H9 (cell line): Measurements from ENCODE around the gene TRAF2. TPM values are rescaled to one million over a fixed set of nuclear protein-coding genes. Genes with fewer than 3 reads are reported as not detected.

ENCODE experiments used
- DNase-seq: peaks from one replicate; pipeline ENCODE4 v3.0.0-alpha.2; 2017
- H2AFZ ChIP-seq: one replicate; pipeline ENCODE4 v1.6.1; 2013; ENCODE audit warnings: mild to moderate bottlenecking, low read length, control low read depth, moderate library complexity
- H2AK5ac ChIP-seq: 2 replicates; pipeline ENCODE4 v1.6.1; 2013; ENCODE audit warnings: low read length, control low read depth, mixed read lengths; ENCODE audit not compliant: insufficient read length
- H2BK120ac ChIP-seq: one replicate; pipeline ENCODE4 v1.6.1; 2013; ENCODE audit warnings: low read depth, mild to moderate bottlenecking, low read length, control low read depth, inconsistent platforms; ENCODE audit not compliant: poor library complexity, severe bottlenecking
- H2BK12ac ChIP-seq: 2 replicates; pipeline ENCODE4 v1.6.1; 2013; ENCODE audit warnings: low read length, control low read depth, mixed read lengths, low read depth; ENCODE audit not compliant: insufficient read length
- H2BK15ac ChIP-seq: 2 replicates; pipeline ENCODE4 v1.6.1; 2013; ENCODE audit warnings: low read depth, low read length, control low read depth
- H2BK20ac ChIP-seq: one replicate; pipeline ENCODE4 v1.6.1; 2013; ENCODE audit warnings: low read depth, mild to moderate bottlenecking, low read length, control low read depth, inconsistent platforms; ENCODE audit not compliant: poor library complexity, severe bottlenecking
- H2BK5ac ChIP-seq: 2 replicates; pipeline ENCODE4 v1.6.1; 2013; ENCODE audit warnings: low read length, control low read depth, mixed read lengths; ENCODE audit not compliant: insufficient read length
- H3K14ac ChIP-seq: 2 replicates; pipeline ENCODE4 v1.6.1; 2013; ENCODE audit warnings: low read length, control low read depth; ENCODE audit not compliant: insufficient read depth
- H3K18ac ChIP-seq: 2 replicates; pipeline ENCODE4 v1.6.1; 2013; ENCODE audit warnings: low read depth, mild to moderate bottlenecking, mixed read lengths, low read length, control low read depth; ENCODE audit not compliant: insufficient read length
- H3K23ac ChIP-seq: 2 replicates; pipeline ENCODE4 v1.6.1; 2013; ENCODE audit warnings: low read length, control low read depth, mixed read lengths, low read depth; ENCODE audit not compliant: insufficient read length
- H3K23me2 ChIP-seq: 2 replicates; pipeline ENCODE4 v1.6.1; 2013; ENCODE audit warnings: low read depth, mild to moderate bottlenecking, mixed read lengths, low read length, control low read depth; ENCODE audit not compliant: insufficient read length, poor library complexity, severe bottlenecking
- H3K27ac ChIP-seq: 2 replicates; pipeline ENCODE4 v1.5.1; 2013; ENCODE audit warnings: low read length, control low read depth, mixed read lengths, low read depth; ENCODE audit not compliant: insufficient read length
- H3K27me3 ChIP-seq: 2 replicates; pipeline ENCODE4 v1.6.1; 2013; ENCODE audit warnings: low read length, control low read depth, inconsistent platforms; ENCODE audit not compliant: insufficient read depth
- H3K4ac ChIP-seq: 2 replicates; pipeline ENCODE4 v1.6.1; 2013; ENCODE audit warnings: low read depth, mild to moderate bottlenecking, control low read depth, inconsistent platforms, low read length, moderate library complexity
- H3K4me1 ChIP-seq: 2 replicates; pipeline ENCODE4 v1.6.1; 2013; ENCODE audit warnings: low read length, control low read depth, inconsistent platforms; ENCODE audit not compliant: insufficient read depth
- H3K4me2 ChIP-seq: 2 replicates; pipeline ENCODE4 v1.6.1; 2013; ENCODE audit warnings: low read length, control low read depth, mixed read lengths; ENCODE audit not compliant: insufficient read length, insufficient read depth
- H3K56ac ChIP-seq: 2 replicates; pipeline ENCODE4 v1.6.1; 2013; ENCODE audit warnings: low read depth, mild to moderate bottlenecking, mixed read lengths, low read length, control low read depth; ENCODE audit not compliant: insufficient read length
- H3K79me1 ChIP-seq: 2 replicates; pipeline ENCODE4 v1.6.1; 2013; ENCODE audit warnings: low read depth, mild to moderate bottlenecking, moderate library complexity, low read length, control low read depth, inconsistent platforms; ENCODE audit not compliant: insufficient read depth, poor library complexity, severe bottlenecking
- H3K79me2 ChIP-seq: 2 replicates; pipeline ENCODE4 v1.6.1; 2013; ENCODE audit warnings: low read length, control low read depth, inconsistent platforms; ENCODE audit not compliant: insufficient read depth
- H3K9ac ChIP-seq: 2 replicates; pipeline ENCODE4 v1.6.1; 2013; ENCODE audit warnings: low read length, control low read depth, mixed read lengths; ENCODE audit not compliant: insufficient read length; ENCODE audit errors: extremely low read depth
- H3K9me3 ChIP-seq: one replicate; pipeline ENCODE4 v1.6.1; 2013; ENCODE audit warnings: low read depth, low read length, inconsistent platforms; ENCODE audit not compliant: control insufficient read depth
- H3T11ph ChIP-seq: one replicate; pipeline ENCODE4 v1.6.1; 2013; ENCODE audit warnings: mild to moderate bottlenecking, low read length, control low read depth, inconsistent platforms
- H4K20me1 ChIP-seq: one replicate; pipeline ENCODE4 v1.6.1; 2013; ENCODE audit not compliant: control insufficient read depth, insufficient read length, insufficient read depth
- H4K5ac ChIP-seq: 2 replicates; pipeline ENCODE4 v1.6.1; 2013; ENCODE audit warnings: low read depth, mild to moderate bottlenecking, mixed read lengths, low read length, control low read depth; ENCODE audit not compliant: insufficient read length
- H4K8ac ChIP-seq: replicated peaks from 2 replicates; pipeline ENCODE4 v1.6.1; 2013; ENCODE audit warnings: low read length, control low read depth, mixed read lengths, low read depth; ENCODE audit not compliant: insufficient read length
- H4K91ac ChIP-seq: 2 replicates; pipeline ENCODE4 v1.6.1; 2013; ENCODE audit warnings: low read depth, mild to moderate bottlenecking, moderate library complexity, mixed read lengths, low read length, control low read depth; ENCODE audit not compliant: insufficient read length
- H3K27ac Mint-ChIP-seq, 3 experiments: 2 replicates in 2 of 3; 3 replicates in 1 of 3; pipeline ENCODE4 v1.8.0; 2020 to 2021; ENCODE audit warnings: mixed read lengths in 3 of 3, mild to moderate bottlenecking in 1 of 3, moderate library complexity in 1 of 3
- H3K27me3 Mint-ChIP-seq: 2 replicates; pipeline ENCODE4 v1.8.0; 2021; ENCODE audit warnings: low read depth, mild to moderate bottlenecking, moderate library complexity, mixed read lengths
- H3K36me3 Mint-ChIP-seq, 3 experiments: 2 replicates in 2 of 3; 3 replicates in 1 of 3; pipeline ENCODE4 v1.8.0; 2020 to 2021; ENCODE audit warnings: low read depth in 3 of 3, mixed read lengths in 3 of 3; ENCODE audit not compliant: insufficient read depth in 1 of 3
- H3K4me1 Mint-ChIP-seq, 2 experiments: 2 replicates each; pipeline ENCODE4 v1.8.0; 2020; ENCODE audit warnings: mixed read lengths in 2 of 2
- H3K4me3 Mint-ChIP-seq, 2 experiments: 2 replicates in 1 of 2; 3 replicates in 1 of 2; pipeline ENCODE4 v1.8.0; 2020 to 2021; ENCODE audit warnings: mild to moderate bottlenecking in 2 of 2, mixed read lengths in 2 of 2, moderate library complexity in 1 of 2
- H3K9me3 Mint-ChIP-seq, 2 experiments: 2 replicates in 1 of 2; 3 replicates in 1 of 2; pipeline ENCODE4 v1.8.0; 2020; ENCODE audit warnings: mild to moderate bottlenecking in 2 of 2, mixed read lengths in 2 of 2, moderate library complexity in 1 of 2
- CTCF ChIP-seq: fragments of 200-600 bp; sonication (generic); conservative IDR thresholded peaks from 3 replicates; pipeline ENCODE4 v1.8.0; 2021; ENCODE audit warnings: antibody characterized with exemption, mild to moderate bottlenecking
- whole genome bisulfite sequencing: extraction: QIAGEN DNeasy Blood & Tissue Kit; methylation state at CpG from one replicate; pipeline ENCODE4 v1.1.7; 2013; ENCODE audit warnings: missing lambda C conversion rate, low lambda C conversion rate, mixed read lengths; ENCODE audit not compliant: insufficient read length; ENCODE audit errors: extremely low coverage; 5-methylcytosine and 5-hydroxymethylcytosine counted together
- total RNA-seq: library from RNA; stranded (reverse); gene quantifications from 2 replicates; pipeline ENCODE4 v1.2.1, GENCODE V29; 2021

The TRAF2 gene
- total RNA-seq, 1 experiment from 2014 or later: 48.8 TPM

GRCh38 chr9:136926154-136926704 is 39.9 kb downstream of the TRAF2 start:
- Histone ChIP-seq H2BK12ac (no peak overlapping the region), H3K18ac (no peak overlapping the region), H3T11ph (no peak overlapping the region), H2BK120ac (no peak overlapping the region), H3K14ac (no peak overlapping the region), H3K4ac (no peak overlapping the region), H3K9me3 (no peaks in the 10 kb centered on the region), H3K27ac (no peak overlapping the region), H2AFZ (no peak overlapping the region), H4K20me1 (no peaks in the 10 kb centered on the region), H2BK15ac (no peak overlapping the region), H3K56ac (no peak overlapping the region), H4K5ac (no peak overlapping the region), H3K4me1 (no peaks in the 10 kb centered on the region), H3K9ac (no peak overlapping the region), H3K79me2 (no peaks in the 10 kb centered on the region), H2BK5ac (no peak overlapping the region), H3K27me3 (no peaks in the 10 kb centered on the region), H4K91ac (no peak overlapping the region), H3K23ac (no peak overlapping the region), H3K23me2 (no peaks in the 10 kb centered on the region), H2AK5ac (no peak overlapping the region), H2BK20ac (no peak overlapping the region), H3K79me1 (no peaks in the 10 kb centered on the region), H4K8ac (no peak overlapping the region), H3K4me2 (no peak overlapping the region)
- H3K9me3 Mint-ChIP-seq: no peaks in the 10 kb centered on the region
- H3K27ac Mint-ChIP-seq: no peak overlapping the region
- peaks cover 15 to 68% (median 51%) of the 10 kb centered on the region in 3 experiments; a peak in 6 of 7 replicates for H3K36me3 Mint-ChIP-seq
- peak; percentile 20 for DNase-seq
- no peaks in the 10 kb centered on the region for H3K27me3 Mint-ChIP-seq
- WGBS: no CpG with 5 or more reads among the region's 9 CpGs
- H3K4me3 Mint-ChIP-seq: no peak overlapping the region
- TF ChIP-seq CTCF: no peak
- H3K4me1 Mint-ChIP-seq: no peaks in the 10 kb centered on the region
